Fibroblast of pulmonary artery (primary cell): ENCODE results near the gene KIF13A.

Experiments
- DNase-seq: peaks from one replicate; pipeline ENCODE4 v3.0.0-alpha.2; 2010; ENCODE audit warnings: low read depth
- H3K4me3 ChIP-seq: replicated peaks from 2 replicates; pipeline ENCODE4 v1.5.1; 2011; ENCODE audit warnings: low read depth, mild to moderate bottlenecking, control low read depth, low read length, moderate library complexity
- TF ChIP-seq, protein P1 (sequence below): IDR thresholded peaks from 2 replicates; pipeline ENCODE4 v1.5.1; 2011; ENCODE audit warnings: mild to moderate bottlenecking, control low read depth, low read length, inconsistent platforms; ENCODE audit errors: missing control alignments

The KIF13A gene

DNA sequence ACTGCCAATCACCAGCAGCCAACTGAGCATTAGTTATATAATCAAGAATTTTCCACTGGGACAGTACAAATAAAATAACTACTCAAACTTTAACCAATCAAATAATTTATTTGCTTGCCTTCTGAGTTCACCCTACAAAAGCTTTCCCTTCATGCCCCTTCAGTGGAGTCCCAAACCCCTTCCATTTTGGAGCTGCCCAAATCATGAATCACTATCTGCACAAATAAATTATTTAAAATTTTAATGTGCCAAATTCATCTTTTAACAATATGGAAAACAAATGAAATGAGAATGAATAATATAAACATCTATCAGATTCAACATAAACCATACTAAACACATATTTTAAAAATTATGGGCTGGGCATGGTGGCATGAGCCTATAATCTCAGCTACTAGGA is 85.9 kb downstream of the KIF13A start:
- TF ChIP-seq, protein P1, sequence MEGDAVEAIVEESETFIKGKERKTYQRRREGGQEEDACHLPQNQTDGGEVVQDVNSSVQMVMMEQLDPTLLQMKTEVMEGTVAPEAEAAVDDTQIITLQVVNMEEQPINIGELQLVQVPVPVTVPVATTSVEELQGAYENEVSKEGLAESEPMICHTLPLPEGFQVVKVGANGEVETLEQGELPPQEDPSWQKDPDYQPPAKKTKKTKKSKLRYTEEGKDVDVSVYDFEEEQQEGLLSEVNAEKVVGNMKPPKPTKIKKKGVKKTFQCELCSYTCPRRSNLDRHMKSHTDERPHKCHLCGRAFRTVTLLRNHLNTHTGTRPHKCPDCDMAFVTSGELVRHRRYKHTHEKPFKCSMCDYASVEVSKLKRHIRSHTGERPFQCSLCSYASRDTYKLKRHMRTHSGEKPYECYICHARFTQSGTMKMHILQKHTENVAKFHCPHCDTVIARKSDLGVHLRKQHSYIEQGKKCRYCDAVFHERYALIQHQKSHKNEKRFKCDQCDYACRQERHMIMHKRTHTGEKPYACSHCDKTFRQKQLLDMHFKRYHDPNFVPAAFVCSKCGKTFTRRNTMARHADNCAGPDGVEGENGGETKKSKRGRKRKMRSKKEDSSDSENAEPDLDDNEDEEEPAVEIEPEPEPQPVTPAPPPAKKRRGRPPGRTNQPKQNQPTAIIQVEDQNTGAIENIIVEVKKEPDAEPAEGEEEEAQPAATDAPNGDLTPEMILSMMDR: no peak
- DNase-seq: no peak
- no peak overlapping the region for H3K4me3 ChIP-seq

DNA sequence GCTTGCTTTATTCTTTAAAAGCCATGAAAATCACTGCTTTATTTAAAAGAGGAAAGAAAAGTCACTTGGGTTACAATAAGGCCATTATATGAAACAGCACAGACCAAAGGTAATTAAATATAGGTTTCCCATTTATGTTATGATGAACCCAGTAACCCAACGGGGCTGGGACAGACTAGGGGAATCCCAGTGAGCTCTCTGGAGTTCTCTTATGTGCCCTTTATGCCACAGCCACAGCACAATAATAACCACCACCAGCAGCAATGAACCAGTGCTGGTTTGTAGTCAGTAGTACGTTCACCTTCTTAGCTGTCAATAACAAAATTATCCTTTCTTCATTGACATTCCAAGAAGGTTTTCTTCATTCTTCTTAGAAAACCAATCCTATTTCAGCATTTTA is 87.4 kb downstream of the KIF13A start:
- no peak for DNase-seq
- H3K4me3 ChIP-seq: no peak overlapping the region
- TF ChIP-seq, protein P1: no peak

DNA sequence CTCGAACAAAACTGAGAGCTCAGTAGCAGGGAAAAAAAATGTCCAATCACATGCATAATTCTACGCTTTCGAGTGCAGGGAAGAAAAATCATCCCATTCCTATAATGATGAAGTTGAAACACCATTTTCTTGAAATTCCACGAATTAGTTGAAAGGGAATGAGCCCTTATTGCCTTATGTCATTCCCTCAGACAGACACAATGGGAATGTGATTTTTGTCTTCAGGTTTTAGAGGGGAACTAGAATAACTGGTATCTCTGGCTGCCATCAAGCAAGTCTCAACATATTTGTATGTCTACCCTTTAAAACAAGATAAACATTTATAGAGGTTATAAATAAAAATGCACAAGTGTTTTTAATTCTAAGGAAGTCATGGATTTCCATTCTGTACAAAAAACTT is 87.9 kb downstream of the KIF13A start:
- TF ChIP-seq, protein P1: no peak
- H3K4me3 ChIP-seq: no peak overlapping the region
- DNase-seq: no peak

DNA sequence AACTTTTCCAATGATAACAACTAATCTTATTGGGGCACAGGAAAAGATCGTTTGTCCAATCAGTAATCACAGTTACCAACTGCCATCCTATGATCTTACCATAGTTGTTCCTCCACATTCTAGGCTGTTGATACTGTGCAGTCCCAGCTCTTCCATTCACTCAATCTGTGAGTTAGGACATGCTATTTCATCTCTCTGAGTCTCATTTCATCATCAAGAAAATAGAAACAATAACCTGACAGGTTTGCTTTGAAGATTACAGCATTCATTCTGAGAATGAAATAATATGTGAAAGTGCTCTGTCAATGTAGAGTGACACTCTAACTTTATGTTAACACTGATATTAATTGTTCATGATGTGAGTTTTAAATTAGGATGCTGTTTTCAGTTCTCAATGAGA is 89.8 kb downstream of the KIF13A start:
- H3K4me3 ChIP-seq: no peak overlapping the region
- TF ChIP-seq, protein P1: no peak
- DNase-seq: no peak

DNA sequence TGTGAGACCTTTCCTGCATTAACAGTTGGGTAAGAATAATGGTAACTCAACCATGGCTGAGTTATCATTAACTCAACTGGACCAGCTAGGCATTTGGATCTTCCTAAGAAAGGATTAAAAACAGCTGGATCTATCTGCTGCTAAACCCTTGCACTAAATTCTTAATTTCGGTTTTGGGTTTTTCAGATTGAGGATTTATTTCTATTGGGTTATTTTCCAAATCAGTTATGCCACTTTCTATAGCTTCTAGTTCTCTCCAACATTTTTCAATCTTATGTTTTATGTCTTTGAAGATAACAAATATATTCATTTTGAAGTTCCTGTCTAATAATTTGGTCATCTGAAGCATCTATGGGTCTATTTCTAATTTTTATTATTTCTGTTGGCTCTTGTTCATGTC is 92.5 kb downstream of the KIF13A start:
- H3K4me3 ChIP-seq: no peak overlapping the region
- DNase-seq: no peak
- TF ChIP-seq, protein P1: no peak

DNA sequence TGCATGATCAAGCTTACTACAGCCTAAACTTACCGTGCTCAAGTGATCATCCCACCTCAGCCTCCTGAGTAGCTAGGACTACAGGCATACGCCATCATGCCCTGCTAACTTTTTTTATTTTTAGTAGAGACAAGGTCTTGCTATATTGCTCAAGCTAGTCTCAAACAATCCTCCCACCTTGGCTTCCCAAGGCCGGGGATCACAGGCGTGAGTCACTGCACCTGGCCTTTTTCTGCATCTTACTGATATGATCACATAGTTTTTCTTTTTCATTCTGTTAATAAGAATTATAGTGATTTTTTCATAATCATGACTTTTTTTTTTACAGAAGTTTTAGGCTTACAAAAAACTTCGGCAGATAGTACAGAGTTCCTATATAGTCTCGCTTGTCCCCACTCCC is 93.2 kb downstream of the KIF13A start:
- H3K4me3 ChIP-seq: no peak overlapping the region
- TF ChIP-seq, protein P1: no peak
- DNase-seq: no peak

DNA sequence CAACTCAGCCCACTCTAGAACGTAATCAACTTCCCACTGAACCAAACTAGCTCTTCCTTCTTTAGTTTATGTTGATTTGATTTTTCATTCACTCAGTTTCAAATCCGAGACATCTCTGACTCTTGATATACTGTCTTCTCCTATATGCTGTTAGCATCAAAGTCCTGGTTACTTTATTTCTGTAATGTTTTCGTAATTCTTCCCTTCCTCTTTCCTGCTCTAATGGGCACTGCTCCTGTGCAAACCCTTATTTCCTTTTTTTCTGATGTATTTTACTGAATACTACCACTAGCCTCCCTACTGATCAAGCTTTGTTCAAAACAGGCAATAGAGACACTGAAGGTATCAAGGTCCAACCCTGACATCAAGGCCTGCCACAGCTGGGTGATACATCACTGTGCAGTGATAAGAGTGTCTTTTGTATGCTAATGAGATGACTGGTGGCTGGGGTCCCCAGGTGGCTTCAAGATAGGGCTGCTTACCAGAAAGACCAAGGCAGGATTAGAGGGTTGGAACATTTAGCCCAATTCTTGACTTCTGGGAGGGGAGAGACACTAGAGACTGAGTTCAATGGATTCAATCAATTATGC is 95.2 kb downstream of the KIF13A start:
- no peak for DNase-seq
- H3K4me3 ChIP-seq: no peak overlapping the region
- TF ChIP-seq, protein P1: no peak
